GM12878 (cell line): ENCODE data around the gene UHMK1. TPM values are rescaled to one million over a fixed set of nuclear protein-coding genes. Genes with fewer than 3 reads are reported as not detected.

Experiments
- ATAC-seq: fragments of 200-7000 bp; cut with Tn5 transposase; 3 replicates; pipeline ENCODE4 v1.9.1; 2020; ENCODE audit warnings: mild to moderate bottlenecking, moderate library complexity
- BruUV-seq: library from RNA; stranded (reverse); fragments of 400-500 nt; replicated peaks from 2 replicates; lab custom pipeline; 2021; lab: Mats Ljungman, UMichigan
- CTCF ChIA-PET: fragments of 300-600 bp; sonication (Branson Sonifier 250); formaldehyde crosslinking; extraction: SDS; loops from one replicate; lab custom pipeline; 2021; ENCODE audit warnings: inconsistent platforms; lab: Yijun Ruan, JAX
- POLR2A ChIA-PET: fragments of 350-600 bp; formaldehyde crosslinking; extraction: SDS; loops from one replicate; lab custom pipeline; 2021; ENCODE audit warnings: inconsistent platforms; lab: Charles Lee
- RAD21 ChIA-PET: fragments of 300-600 bp; sonication (Branson Sonifier 250); formaldehyde crosslinking; loops from one replicate; lab custom pipeline; 2023; ENCODE audit warnings: antibody characterized with exemption; ENCODE audit not compliant: unreplicated experiment; lab: Charles Lee
- SMC1A ChIA-PET: fragments of 300-600 bp; sonication (Branson Sonifier 250); formaldehyde crosslinking; loops from one replicate; lab custom pipeline; 2023; ENCODE audit not compliant: unreplicated experiment, uncharacterized antibody; lab: Charles Lee
- DNase-seq: peaks from one replicate; pipeline ENCODE4 v3.0.0-alpha.2; 2011; ENCODE audit warnings: low read depth, low spot score
- FAIRE-seq: peaks from 3 replicates; lab custom pipeline; 2011; peaks lifted over from hg19 to GRCh38; lab: Jason Lieb, UNC
- H2AFZ ChIP-seq: 2 replicates; pipeline ENCODE4 v1.6.0; 2011; ENCODE audit warnings: low read depth, low read length, control low read depth; ENCODE audit not compliant: control insufficient read depth
- H3K27ac ChIP-seq: 2 replicates; pipeline ENCODE4 v1.5.1; 2011; ENCODE audit warnings: control low read depth; ENCODE audit not compliant: control insufficient read depth, insufficient read depth
- H3K27me3 ChIP-seq, 2 experiments: replicated peaks in 1 of 2; 2 replicates each; pipeline versions ENCODE4 v1.6.0 to v1.6.1; 2011; ENCODE audit warnings: low read length in 1 of 2; ENCODE audit not compliant: control insufficient read depth in 2 of 2, insufficient read depth in 2 of 2
- H3K36me3 ChIP-seq, 2 experiments: 2 replicates each; pipeline ENCODE4 v1.5.1; 2011; ENCODE audit warnings: low read length in 1 of 2; ENCODE audit not compliant: control insufficient read depth in 2 of 2, insufficient read depth in 2 of 2
- H3K4me1 ChIP-seq: 2 replicates; pipeline ENCODE4 v1.6.1; 2011; ENCODE audit warnings: mild to moderate bottlenecking, low read length, moderate library complexity, mixed read lengths; ENCODE audit not compliant: control insufficient read depth, insufficient read depth
- H3K4me2 ChIP-seq: 2 replicates; pipeline ENCODE4 v1.6.0; 2011; ENCODE audit warnings: control low read depth; ENCODE audit not compliant: control insufficient read depth, insufficient read depth
- H3K4me3 ChIP-seq: fragments of 200-600 bp; sonication (generic); 2 replicates; pipeline ENCODE4 v1.5.1; 2016
- H3K79me2 ChIP-seq: 2 replicates; pipeline ENCODE4 v1.6.0; 2011; ENCODE audit warnings: low read length; ENCODE audit not compliant: control insufficient read depth, insufficient read depth
- H3K9ac ChIP-seq: 2 replicates; pipeline ENCODE4 v1.8.0; 2011; ENCODE audit warnings: low read length, control low read depth, mixed read lengths; ENCODE audit not compliant: control insufficient read depth, insufficient read depth
- H3K9me3 ChIP-seq: replicated peaks from 3 replicates; pipeline ENCODE4 v1.5.1; 2011; ENCODE audit warnings: mild to moderate bottlenecking, low read length; ENCODE audit not compliant: control insufficient read depth, insufficient read depth
- H4K20me1 ChIP-seq: 2 replicates; pipeline ENCODE4 v1.6.0; 2011; ENCODE audit not compliant: control insufficient read depth, insufficient read depth
- ASH2L ChIP-seq: fragments of 300-600, 200-600 bp; sonication (generic); IDR thresholded peaks from 2 replicates; pipeline ENCODE4 v1.6.1; 2017; ENCODE audit warnings: low read depth, mild to moderate bottlenecking, borderline replicate concordance
- ATF3 ChIP-seq: IDR thresholded peaks from 2 replicates; pipeline ENCODE4 v1.6.1; 2011; ENCODE audit warnings: low read depth, mild to moderate bottlenecking, low read length, moderate library complexity, borderline replicate concordance; ENCODE audit errors: extremely low read depth
- CBFB ChIP-seq: IDR thresholded peaks from 2 replicates; pipeline ENCODE4 v1.6.1; 2016; ENCODE audit warnings: antibody characterized with exemption, low read depth
- CHD1 ChIP-seq: IDR thresholded peaks from 2 replicates; pipeline ENCODE4 v1.6.1; 2012; ENCODE audit warnings: low read depth, low read length, improper control_type of control experiment
- CUX1 ChIP-seq: IDR thresholded peaks from 2 replicates; pipeline ENCODE4 v1.6.1; 2012; ENCODE audit warnings: improper control_type of control experiment, low read depth, low read length; ENCODE audit not compliant: insufficient replicate concordance
- EGR1 ChIP-seq, 2 experiments: IDR thresholded peaks; 1 replicate in 1 of 2; 2 replicates in 1 of 2; pipeline ENCODE4 v1.6.1; 2011 to 2012; ENCODE audit warnings: low read depth in 2 of 2, low read length in 2 of 2, borderline replicate concordance in 1 of 2, mild to moderate bottlenecking in 1 of 2, moderate library complexity in 1 of 2
- LARP7 ChIP-seq: fragments of 450-650 bp; IDR thresholded peaks from 2 replicates; pipeline ENCODE4 v1.6.1; 2017; ENCODE audit warnings: mild to moderate bottlenecking
- MLLT1 ChIP-seq: fragments of 450-650 bp; IDR thresholded peaks from 2 replicates; pipeline ENCODE4 v1.6.1; 2016; ENCODE audit warnings: mild to moderate bottlenecking
- MXI1 ChIP-seq: fragments of 150-350 bp; IDR thresholded peaks from 2 replicates; pipeline ENCODE4 v1.6.1; 2011; ENCODE audit warnings: low read depth, mild to moderate bottlenecking, inconsistent platforms, low read length, improper control_type of control experiment
- NFYB ChIP-seq: IDR thresholded peaks from 2 replicates; pipeline ENCODE4 v1.6.1; 2011; ENCODE audit warnings: low read depth, mild to moderate bottlenecking, low read length, improper control_type of control experiment, moderate library complexity; ENCODE audit not compliant: insufficient read depth
- NR2C1 ChIP-seq: fragments of 450-650 bp; IDR thresholded peaks from 2 replicates; pipeline ENCODE4 v1.6.1; 2017; ENCODE audit warnings: antibody characterized with exemption, mild to moderate bottlenecking, moderate library complexity
- NR2F1 ChIP-seq: fragments of 450-650 bp; conservative IDR thresholded peaks from 2 replicates; pipeline ENCODE4 v1.6.1; 2017; ENCODE audit warnings: mild to moderate bottlenecking
- PAX8 ChIP-seq: fragments of 450-650 bp; IDR thresholded peaks from 2 replicates; pipeline ENCODE4 v1.6.1; 2017; ENCODE audit warnings: mild to moderate bottlenecking, moderate library complexity
- SMAD5 ChIP-seq: IDR thresholded peaks from 2 replicates; pipeline ENCODE4 v1.6.1; 2016; ENCODE audit warnings: antibody characterized with exemption, low read depth
- SUZ12 ChIP-seq: fragments of 200-600 bp; sonication (generic); IDR thresholded peaks from one replicate; pipeline ENCODE4 v1.6.1; 2018; ENCODE audit warnings: antibody characterized with exemption, mild to moderate bottlenecking; ENCODE audit not compliant: unreplicated experiment
- WGBS: methylation state at CpG from one replicate; pipeline ENCODE4 v1.1.6; 2016; ENCODE audit warnings: low lambda C conversion rate; ENCODE audit not compliant: insufficient replicate concordance, insufficient coverage; ENCODE audit errors: missing lambda C conversion rate; 5-methylcytosine and 5-hydroxymethylcytosine counted together
- in situ Hi-C: fragments of 300-500 bp; cut with MboI; formaldehyde crosslinking; loops from 9 replicates; pipeline ENCODE4 v1.14.3; 2018; ENCODE audit warnings: mixed read lengths
- intact Hi-C: fragments of 100-400 bp; cut with micrococcal nuclease; formaldehyde crosslinking; loops from one replicate; pipeline ENCODE4 v1.14.2; 2022; ENCODE audit not compliant: unreplicated experiment
- polyA plus RNA-seq, 11 experiments: library from polyadenylated mRNA; depleted of rRNA in 4 of 11; unstranded in 6 of 11; stranded (reverse) in 5 of 11; fragments of >200 nt; fragmentation: Nextera tagmentation in 4 of 11; fragmentation: Illumina TruSeq in 1 of 11; extraction: Ambion mirVana in 4 of 11; extraction: Trizol in 1 of 11; gene quantifications; 1 replicate in 1 of 11; 2 replicates in 10 of 11; pipeline versions ENCODE4 v1.2.1 to v1.2.3, GENCODE V29; 2011 to 2016; ENCODE audit warnings: inconsistent platforms in 2 of 11, missing spikeins in 2 of 11, low read depth in 1 of 11
- total RNA-seq, 4 experiments: library from RNA; depleted of rRNA in 3 of 4; stranded (reverse); fragments of >200 nt in 3 of 4; fragmentation: Illumina TruSeq in 1 of 4; extraction: Trizol in 1 of 4; gene quantifications; 2 replicates each; pipeline versions ENCODE4 v1.2.1 to v1.2.3, GENCODE V29; 2013 to 2021

UHMK1 gene
- total and polyA plus RNA-seq, 10 of the 15 experiments (the other 5 are each of a cell fraction or from before 2014, with no cell fraction given) = 5.7 to 52.7 (median 28.3) TPM

- TSS peak; percentile 64 for BruUV-seq
- peak overlapping the region; percentile 81 for H3K4me3 ChIP-seq
- ChIA-PET SMC1A (no interaction called here), POLR2A (interaction anchor here (0.6 kb wide), 1 partner anchor 158 kb away, joined by 3 read pairs; no protein-coding TSS in a partner anchor), CTCF (no interaction called here), RAD21 (no interaction called here)
- FAIRE-seq (peak; percentile 56), ATAC-seq (peak; percentile 16; the same call in 2 of the 3 replicates), DNase-seq (no peak)
- H3K9ac ChIP-seq = peak overlapping the region; percentile 79; the same call in 1 of the 2 replicates
- no peaks in the 10 kb centered on the region; the same call in 2 of the 3 replicates for H3K9me3 ChIP-seq
- H3K36me3 ChIP-seq = no peaks in the 10 kb centered on the region
- in situ Hi-C loops = no loop called here
- H3K4me1 ChIP-seq = no peaks in the 10 kb centered on the region; the same call in 1 of the 2 replicates
- peak overlapping the region; percentile 63; the same call in 1 of the 2 replicates for H3K27ac ChIP-seq
- H2AFZ ChIP-seq = peak overlapping the region; percentile 92; the same call in 1 of the 2 replicates
- intact Hi-C loops = no loop called here
- H3K27me3 ChIP-seq = no peaks in the 10 kb centered on the region
- no peaks in the 10 kb centered on the region for H4K20me1 ChIP-seq
- WGBS = 87% methylated on average over 5 of the region's 5 CpGs
- peaks cover 23% of the 10 kb centered on the region for H3K79me2 ChIP-seq
- peak overlapping the region; percentile 43 for H3K4me2 ChIP-seq
- TF ChIP-seq NR2F1 = 0 out of 2 replicates have a peak, but pooled peaks have one; percentile 46
- TF ChIP-seq LARP7 = no peak
- TF ChIP-seq CHD1 = no peak
- TF ChIP-seq ATF3 = no peak
- no peak for TF ChIP-seq ASH2L
- TF ChIP-seq CBFB = no peak
- no peak for TF ChIP-seq SMAD5
- TF ChIP-seq SUZ12 = no peak
- 0 out of 2 replicates have a peak, but pooled peaks have one; percentile 3 for TF ChIP-seq NFYB
- TF ChIP-seq EGR1 (IDR thresholded peaks at IDR 0.05; ENCODE audit: borderline replicate concordance in 1 of 2, low read depth in 2 of 2, low read length in 2 of 2) = no peak
- TF ChIP-seq CUX1 = no peak
- TF ChIP-seq PAX8 = no peak
- TF ChIP-seq NR2C1 = peak; percentile 52
- TF ChIP-seq MXI1 = no peak
- TF ChIP-seq MLLT1 = 0 out of 2 replicates have a peak, but pooled peaks have one; percentile 39
Measured at GRCh38 chr1:162562470-162562828, 64.8 kb downstream of the UHMK1 start.
